SK-N-MC (cell line): Measurements from ENCODE around the gene ZNF256.

Source experiments
- DNase-seq: peaks from one replicate; pipeline ENCODE4 v3.0.0-alpha.2; 2011; ENCODE audit warnings: low read depth, low spot score
- H3K27ac ChIP-seq: fragments of 200-600 bp; sonication (generic); 2 replicates; pipeline ENCODE4 v1.5.1; 2016; ENCODE audit warnings: mixed run types
- H3K36me3 ChIP-seq: fragments of 200-600 bp; sonication (generic); 2 replicates; pipeline ENCODE4 v1.6.1; 2017; ENCODE audit warnings: antibody characterized with exemption, low read length, mixed read lengths; ENCODE audit not compliant: insufficient read depth
- H3K4me3 ChIP-seq: fragments of 200-600 bp; sonication (generic); 2 replicates; pipeline ENCODE4 v1.5.1; 2016
- H3K9ac ChIP-seq: fragments of 200-600 bp; sonication (generic); 2 replicates; pipeline ENCODE4 v1.8.0; 2017; ENCODE audit warnings: mixed run types, mixed read lengths; ENCODE audit not compliant: insufficient read length
- H3K9me3 ChIP-seq: fragments of 200-600 bp; sonication (generic); 2 replicates; pipeline ENCODE4 v1.6.1; 2017; ENCODE audit warnings: low read depth, mild to moderate bottlenecking, antibody characterized with exemption, low read length, moderate library complexity, mixed read lengths
- EZH2 ChIP-seq: fragments of 200-600 bp; sonication (generic); IDR thresholded peaks from one replicate; pipeline ENCODE4 v1.6.1; 2017; ENCODE audit warnings: antibody characterized with exemption
- FOXP2 ChIP-seq: optimal IDR thresholded peaks from 2 replicates; pipeline ENCODE3; 2011; ENCODE audit warnings: mild to moderate bottlenecking, moderate library complexity; ENCODE audit not compliant: insufficient read depth; ENCODE audit errors: extremely low read length, control extremely low read depth
- POLR2AphosphoS5 ChIP-seq: IDR thresholded peaks from 2 replicates; pipeline ENCODE4 v1.6.1; 2012; ENCODE audit warnings: mild to moderate bottlenecking, low read depth, low read length, borderline replicate concordance

ZNF256 gene

DNA sequence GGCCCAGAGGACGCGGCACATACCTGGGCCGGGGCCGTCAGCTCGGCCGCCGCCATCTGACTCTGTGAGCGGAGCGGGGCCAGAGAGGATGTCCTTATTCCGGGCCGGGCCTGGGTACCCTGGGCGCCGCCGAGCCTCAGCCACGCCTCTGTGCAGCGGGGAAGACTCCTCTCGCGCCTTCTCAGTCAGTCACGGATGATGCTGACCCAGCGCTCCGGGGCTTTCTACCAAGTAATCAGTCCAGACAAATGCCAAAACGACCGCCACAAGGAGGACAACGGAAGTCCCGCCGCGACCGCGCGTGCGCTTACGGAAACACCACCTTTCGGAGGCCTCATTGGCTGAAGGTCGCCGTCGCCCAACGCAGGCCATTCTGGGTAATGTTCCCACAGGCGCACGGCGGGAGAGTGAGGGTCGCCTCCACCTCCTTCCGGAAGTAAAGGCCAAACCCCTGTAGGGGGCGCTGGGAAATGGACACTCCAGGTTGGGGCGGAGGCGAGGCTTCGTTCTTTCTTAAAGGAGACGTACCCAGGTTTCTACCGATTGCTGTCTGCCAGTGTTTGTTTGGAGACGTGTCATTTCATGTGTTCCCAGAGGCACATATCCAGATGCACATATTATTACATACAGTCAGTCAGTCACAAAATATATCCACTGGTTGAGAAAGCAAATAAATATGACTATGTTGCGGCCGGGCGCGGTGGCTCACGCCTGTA lies at the start of gene ZNF256:
TSS of gene ZNF256 (minus strand) at position 288 of the 716 bp plus-strand sequence. CDS start at position 56, 232 bp downstream.
- peak; percentile 59 for TF ChIP-seq POLR2AphosphoS5
- no peak for TF ChIP-seq FOXP2
- H3K27ac ChIP-seq, result peak within 1 kb of the TSS; percentile 33; the same call in 1 of the 2 replicates
- peak; percentile 74 for DNase-seq
- peak within 1 kb of the TSS; percentile 90 for H3K9ac ChIP-seq
- peak within 1 kb of the TSS; percentile 85 for H3K4me3 ChIP-seq
- peaks cover 11% of the 10 kb centered on the region for H3K9me3 ChIP-seq
- peaks cover 17% of the 10 kb centered on the region for H3K36me3 ChIP-seq

- Histone ChIP-seq H3K27ac (no peak overlapping the region), H3K9me3 (peaks cover 32% of the 10 kb centered on the region), H3K4me3 (no peak overlapping the region), H3K36me3 (peaks cover 82% of the 10 kb centered on the region), H3K9ac (no peak overlapping the region)
- TF ChIP-seq FOXP2 (no peak), POLR2AphosphoS5 (no peak), EZH2 (no peak)
- DNase-seq, result no peak
Observed at GRCh38 chr19:57992841-57993240, 45.3 kb upstream of the ZNF256 start.

DNA sequence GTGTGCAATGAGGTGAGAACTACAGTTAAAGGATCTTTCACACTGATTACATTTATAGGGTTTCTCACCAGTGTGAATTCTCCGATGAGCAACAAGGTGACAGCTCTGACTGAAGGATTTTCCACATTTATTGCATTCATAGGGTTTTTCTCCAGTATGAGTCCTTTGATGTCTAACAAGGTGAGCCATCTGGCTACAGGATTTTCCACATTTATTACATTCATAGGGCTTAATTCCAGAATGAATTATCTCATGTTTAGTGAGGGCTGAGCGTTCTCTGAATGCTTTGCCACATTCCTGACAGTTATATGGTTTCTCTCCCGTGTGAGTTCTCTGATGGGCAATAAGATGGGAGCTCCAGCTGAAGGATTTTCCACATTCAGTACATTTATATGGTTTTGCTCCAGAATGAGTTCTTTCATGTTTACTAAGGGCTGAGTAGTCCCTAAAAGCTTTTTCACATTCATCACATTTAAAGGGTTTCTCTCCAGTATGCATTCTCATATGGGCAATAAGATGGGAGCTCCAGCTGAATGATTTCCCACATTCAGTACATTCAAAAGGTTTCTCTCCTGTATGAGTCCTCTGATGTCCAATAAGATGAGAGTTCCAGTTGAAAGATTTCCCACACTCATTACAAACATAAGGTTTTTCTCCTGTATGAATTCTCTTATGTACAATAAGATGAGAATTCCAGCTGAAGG lies 31.2 kb upstream of the ZNF256 start:
- peaks cover 47% of the 10 kb centered on the region for H3K9me3 ChIP-seq
- TF ChIP-seq FOXP2, result no peak
- no peak for TF ChIP-seq POLR2AphosphoS5
- no peak for TF ChIP-seq EZH2
- H3K9ac ChIP-seq, result no peak overlapping the region
- no peak overlapping the region for H3K4me3 ChIP-seq
- H3K27ac ChIP-seq, result no peak overlapping the region
- peaks cover 67% of the 10 kb centered on the region for H3K36me3 ChIP-seq
- no peak for DNase-seq

- no peak within 1 kb of the TSS for H3K9ac ChIP-seq
- peaks cover 18% of the 10 kb centered on the region for H3K9me3 ChIP-seq
- no peak for DNase-seq
- H3K27ac ChIP-seq, result no peak within 1 kb of the TSS
- peaks cover 24% of the 10 kb centered on the region for H3K36me3 ChIP-seq
- no peak within 1 kb of the TSS for H3K4me3 ChIP-seq
- TF ChIP-seq EZH2, result no peak
- no peak for TF ChIP-seq FOXP2
- no peak for TF ChIP-seq POLR2AphosphoS5
Observed at GRCh38 chr19:57974434-57974833, 26.9 kb upstream of the ZNF256 start, which contains the start of gene C19orf18. Gene C19orf18, minus strand, starts transcription at chr19:57974534. Its CDS starts 102 bp downstream, at chr19:57974432.

DNA sequence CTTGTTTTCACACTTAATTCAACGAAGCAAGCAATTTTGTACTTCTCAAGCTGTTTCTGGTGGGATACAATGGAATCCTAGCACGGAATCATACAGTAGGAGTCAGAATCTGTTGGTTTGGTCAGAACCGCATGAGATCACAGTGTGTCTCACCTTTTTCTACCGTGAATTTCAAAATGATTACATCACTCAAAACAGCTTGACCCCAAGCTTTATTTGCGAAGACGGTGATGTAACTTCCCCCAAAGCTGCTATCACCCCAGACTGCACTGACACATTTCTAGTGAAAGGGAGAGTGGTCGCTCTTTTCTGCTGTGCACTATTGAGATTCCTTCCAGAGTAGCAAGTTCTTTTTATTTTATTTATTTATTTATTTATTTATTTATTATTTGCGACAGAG lies 17.3 kb upstream of the ZNF256 start:
- H3K4me3 ChIP-seq, result no peak overlapping the region
- no peaks in the 10 kb centered on the region for H3K36me3 ChIP-seq
- H3K9ac ChIP-seq, result no peak overlapping the region
- no peak for TF ChIP-seq POLR2AphosphoS5
- TF ChIP-seq FOXP2, result no peak
- no peak for TF ChIP-seq EZH2
- H3K27ac ChIP-seq, result no peak overlapping the region
- no peak for DNase-seq
- H3K9me3 ChIP-seq, result no peaks in the 10 kb centered on the region

GRCh38 chr19:57961785-57962184 lies 14.3 kb upstream of the ZNF256 start:
- TF ChIP-seq POLR2AphosphoS5 (no peak), EZH2 (no peak), FOXP2 (no peak)
- Histone ChIP-seq H3K9me3 (no peaks in the 10 kb centered on the region), H3K36me3 (no peaks in the 10 kb centered on the region), H3K9ac (no peak overlapping the region), H3K4me3 (no peak overlapping the region), H3K27ac (no peak overlapping the region)
- DNase-seq, result no peak

DNA sequence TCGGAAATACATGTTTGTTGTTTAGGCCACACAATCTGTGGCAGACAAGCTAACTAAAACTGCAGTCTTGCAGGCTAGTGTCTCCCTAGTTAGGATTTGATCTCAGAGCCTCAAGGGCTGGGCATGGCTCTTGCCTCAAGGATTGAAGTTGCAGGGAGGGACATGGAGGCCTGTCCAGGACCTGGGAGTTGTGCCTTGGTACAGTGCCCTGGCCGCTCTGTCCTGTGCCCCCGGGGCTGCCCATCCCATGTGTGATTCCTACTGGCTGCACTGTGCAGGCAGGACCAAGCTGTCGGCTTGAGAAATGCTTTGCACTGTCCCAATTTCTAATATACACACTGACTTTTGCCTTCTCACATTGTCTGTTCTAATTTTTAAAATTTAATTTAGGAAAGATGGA lies 7.5 kb upstream of the ZNF256 start:
- DNase-seq, result no peak
- TF ChIP-seq POLR2AphosphoS5 (no peak), EZH2 (no peak), FOXP2 (no peak)
- no peak overlapping the region for H3K4me3 ChIP-seq
- H3K36me3 ChIP-seq, result no peaks in the 10 kb centered on the region
- H3K9me3 ChIP-seq, result no peaks in the 10 kb centered on the region
- no peak overlapping the region for H3K27ac ChIP-seq
- no peak overlapping the region for H3K9ac ChIP-seq

- TF ChIP-seq FOXP2 (no peak), POLR2AphosphoS5 (no peak)
- Histone ChIP-seq H3K9me3 (peaks cover 7% of the 10 kb centered on the region; the same call in 1 of the 2 replicates), H3K27ac (no peak overlapping the region), H3K9ac (no peak overlapping the region), H3K36me3 (no peaks in the 10 kb centered on the region; the same call in 1 of the 2 replicates), H3K4me3 (no peak overlapping the region)
- DNase-seq, result no peak
Observed at GRCh38 chr19:57949702-57950101, 2.2 kb upstream of the ZNF256 start.
